Stimulated activated CD8-positive, alpha-beta memory T cell treated with anti-CD3 and anti-CD28 coated beads, Interleukin-2, amount 100 ng/mL, for 1 hour (primary cell): ENCODE measurements around the gene ANKRD52.
"Not testable (repeated sequence)": the region's sequence is repeated elsewhere in the genome, so short reads cannot be mapped to it uniquely, and the experiment has no call there.

ENCODE experiments used
- DNase-seq, 2 donors: peaks; one replicate each; pipeline ENCODE4 v3.0.0-alpha.2; 2020; ENCODE audit warnings: low read depth in 2 of 2

The ANKRD52 gene

DNA sequence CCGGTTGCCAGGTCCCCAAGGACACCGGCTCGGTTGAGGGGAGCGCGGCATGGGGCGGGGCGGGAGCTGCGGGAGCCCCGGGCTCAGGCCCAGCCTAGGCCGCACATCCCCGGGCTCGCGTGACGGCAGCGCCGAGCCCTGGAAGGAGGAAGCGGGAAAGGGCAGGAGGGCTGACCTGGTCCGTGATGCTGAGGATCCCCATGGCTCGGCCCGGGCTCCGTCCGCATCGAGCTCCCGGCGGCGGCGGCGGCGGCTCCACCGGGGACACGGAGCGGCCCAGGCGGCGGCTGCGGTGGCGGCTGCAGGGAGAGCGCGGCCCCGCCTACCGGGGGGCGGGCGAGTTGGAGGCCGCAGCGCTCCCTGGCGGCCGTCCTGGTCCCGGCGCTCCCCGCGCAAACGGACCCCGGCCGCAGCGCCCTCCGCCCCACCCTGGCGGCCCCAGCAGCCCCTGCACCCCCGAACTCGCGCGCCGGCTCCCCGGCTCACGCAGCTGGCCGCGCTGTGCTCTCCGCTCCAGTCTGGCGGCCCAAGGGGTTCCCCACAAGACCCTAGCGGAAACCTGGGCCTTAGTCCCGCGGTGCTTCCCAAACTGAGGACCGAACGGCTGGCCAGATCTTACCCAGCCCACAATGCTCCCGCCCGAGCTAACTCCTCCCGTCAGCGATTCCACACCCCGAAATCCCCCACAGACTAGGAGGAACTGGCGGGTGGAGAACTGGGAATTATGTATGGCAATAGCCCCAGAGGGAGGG is at the start of gene ANKRD52:
TSS of gene ANKRD52 (minus strand) at position 317 of the 752 bp plus-strand sequence. CDS start at position 202, 115 bp downstream.
- DNase-seq, result peak; percentile 55 to 62

DNA sequence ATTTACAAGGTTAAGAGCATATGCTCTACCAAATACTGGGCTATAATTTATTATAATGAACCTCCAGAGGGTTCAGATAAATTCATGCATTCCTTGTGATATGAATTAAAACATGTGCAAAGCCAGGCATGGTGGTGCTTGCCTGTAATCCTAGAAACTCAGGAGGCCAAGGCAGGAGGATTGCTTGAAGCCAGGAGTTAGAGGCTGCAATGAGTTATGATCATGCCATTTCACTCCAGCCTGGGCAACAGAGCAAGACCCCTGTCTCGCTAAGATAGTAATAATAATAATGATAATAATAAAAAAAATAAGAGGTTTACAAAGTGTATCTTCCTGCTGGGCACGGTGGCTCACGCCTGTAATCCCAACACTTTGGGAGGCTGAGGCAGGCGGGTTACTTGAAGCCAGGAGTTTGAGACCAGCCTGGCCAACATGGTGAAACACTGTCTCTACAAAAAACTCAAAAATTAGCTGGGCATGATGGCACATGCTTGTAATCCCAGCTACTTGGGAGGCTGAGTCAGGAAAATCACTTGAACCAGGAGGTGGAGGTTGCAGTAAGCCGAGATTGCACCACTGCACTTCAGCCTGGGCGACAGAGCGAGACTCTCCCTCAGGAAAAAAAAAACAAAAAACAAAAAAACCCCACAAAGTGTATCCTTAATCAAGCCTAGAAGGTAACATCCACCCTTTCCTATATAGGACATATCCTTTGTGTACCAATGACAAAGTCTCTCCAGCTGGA is 49.2 kb upstream of the ANKRD52 start:
- DNase-seq, result no peak

DNA sequence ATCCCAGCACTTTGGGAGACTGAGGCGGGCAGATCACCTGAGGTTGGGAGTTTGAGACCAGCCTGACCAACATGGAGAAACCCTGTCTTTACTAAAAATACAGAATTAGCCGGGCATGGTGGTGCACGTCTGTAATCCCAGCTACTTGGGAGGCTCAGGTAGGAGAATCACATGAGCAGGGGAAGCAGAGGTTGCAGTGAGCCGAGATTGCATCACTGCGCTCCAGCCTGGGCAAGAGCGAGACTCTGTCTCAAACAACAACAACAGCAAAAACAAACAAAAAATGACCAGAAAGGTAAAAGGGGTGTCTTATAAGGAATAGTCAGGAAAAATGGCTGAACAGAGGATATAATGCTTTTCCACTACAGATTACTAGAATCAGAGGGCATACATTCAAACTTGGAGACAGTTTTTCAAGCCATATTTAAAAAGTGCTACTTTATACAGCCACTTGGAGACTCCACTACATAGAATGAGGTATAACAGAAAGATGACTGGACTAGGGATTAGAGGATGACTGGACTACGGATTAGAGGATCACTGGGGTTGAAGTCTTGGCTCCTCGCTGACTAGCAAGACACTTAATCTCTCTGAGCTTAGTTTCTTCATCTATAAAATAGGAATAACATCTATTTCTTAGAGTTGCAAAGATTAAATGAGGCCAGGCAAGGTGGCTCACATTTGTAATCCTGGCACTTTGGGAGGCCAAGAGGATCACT is 46.8 kb upstream of the ANKRD52 start:
- no peak for DNase-seq

DNA sequence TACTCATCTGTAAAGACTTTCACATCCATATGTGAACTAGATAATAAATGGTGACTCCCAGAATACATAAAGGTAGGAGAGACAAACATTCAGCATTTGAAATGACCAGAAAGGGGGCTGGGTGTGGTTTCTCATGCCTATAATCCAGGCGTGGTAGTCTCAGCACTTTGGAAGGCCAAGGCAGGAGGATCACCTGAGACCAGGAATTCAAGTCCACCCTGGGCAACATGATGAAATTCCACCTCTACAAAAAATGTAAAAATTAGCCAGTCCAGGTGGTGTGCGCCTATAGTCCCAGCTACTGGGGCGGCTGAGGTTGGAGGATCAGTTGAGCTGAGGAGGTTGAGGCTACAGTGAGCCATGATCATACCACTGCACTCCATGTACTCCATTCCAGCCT is 46.1 kb upstream of the ANKRD52 start:
- DNase-seq, result no peak

DNA sequence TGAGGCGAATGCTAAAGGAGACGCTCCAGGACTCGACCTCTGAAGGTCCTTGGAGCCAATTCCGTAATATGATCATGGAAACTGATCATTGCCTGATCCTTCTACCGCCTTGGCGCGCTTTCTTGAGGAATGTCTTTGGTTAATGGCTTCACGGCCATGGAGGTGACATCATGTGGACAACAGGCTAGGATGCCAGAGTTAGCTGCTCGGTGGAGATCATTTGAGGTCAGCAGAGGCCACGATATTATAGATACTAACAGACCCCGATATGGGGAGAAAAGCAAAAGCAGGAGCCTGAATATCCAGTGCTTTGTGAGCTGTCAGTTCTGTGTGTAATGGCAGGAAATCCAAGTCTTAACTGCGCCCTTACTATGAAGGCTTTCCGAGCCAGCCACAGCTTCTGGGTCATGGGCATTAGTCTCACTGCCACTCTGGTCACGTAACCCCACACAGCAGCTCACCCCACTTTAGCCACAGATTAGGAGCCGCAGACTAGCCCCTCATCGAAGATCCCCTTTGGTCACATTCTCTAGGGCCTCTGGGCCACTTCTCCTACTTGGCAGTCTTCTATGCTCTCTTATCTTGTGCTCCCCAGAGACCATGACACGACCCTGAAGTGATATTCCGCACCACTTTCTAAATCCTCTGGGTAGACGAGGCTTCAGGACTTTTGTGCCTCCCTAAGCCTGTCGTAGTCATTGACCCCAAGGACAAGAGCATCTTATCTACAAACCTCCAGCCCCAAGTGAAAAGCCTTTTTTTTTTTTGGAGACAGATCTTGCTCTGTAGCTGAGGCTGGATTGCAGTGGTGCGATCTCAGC is 42.7 kb upstream of the ANKRD52 start:
- DNase-seq, result no peak

DNA sequence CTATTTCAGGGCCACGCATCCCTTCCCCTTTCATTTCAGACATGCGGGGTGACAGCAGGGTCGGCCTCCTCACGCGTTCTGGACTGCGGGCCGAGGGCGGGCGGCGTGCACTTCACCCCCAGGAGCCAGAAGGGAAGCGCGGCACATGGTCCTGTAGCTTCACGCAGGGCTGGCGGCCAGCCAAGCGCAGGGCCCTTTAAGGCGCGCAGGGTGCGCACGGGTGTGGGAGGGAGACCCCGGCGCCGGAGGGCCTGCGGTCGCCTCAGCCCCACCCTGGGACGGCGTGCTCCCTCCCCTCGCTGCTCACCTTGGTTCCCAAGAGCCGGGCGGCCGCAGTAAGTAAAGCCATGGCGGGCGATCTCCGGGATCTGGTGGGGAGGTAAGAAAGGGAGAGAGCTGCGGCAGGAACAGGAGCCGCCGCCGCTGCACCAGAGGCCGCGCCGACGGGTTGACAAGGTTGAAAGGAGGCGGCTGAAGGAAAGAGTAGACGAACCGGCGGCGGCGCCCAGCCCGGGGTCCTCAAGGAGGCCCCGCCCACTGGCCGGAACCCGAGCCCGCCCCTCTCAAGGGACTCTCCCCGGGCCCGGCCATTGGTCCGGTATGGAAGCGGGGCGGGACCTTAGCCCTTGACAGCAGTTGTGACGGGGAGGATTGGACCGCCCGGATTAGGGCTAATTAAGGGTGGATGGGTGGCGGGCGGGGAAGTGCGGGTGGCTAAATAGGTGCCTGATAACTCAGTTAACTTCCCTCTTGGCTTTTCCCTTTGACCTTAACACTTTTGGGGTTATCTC is 41.9 kb upstream of the ANKRD52 start, which contains the start of gene CS:
TSS of gene CS (minus strand) at position 478 of the 791 bp plus-strand sequence. CDS start at position 349, 129 bp downstream.
- DNase-seq, result peak; percentile 94 to 97

DNA sequence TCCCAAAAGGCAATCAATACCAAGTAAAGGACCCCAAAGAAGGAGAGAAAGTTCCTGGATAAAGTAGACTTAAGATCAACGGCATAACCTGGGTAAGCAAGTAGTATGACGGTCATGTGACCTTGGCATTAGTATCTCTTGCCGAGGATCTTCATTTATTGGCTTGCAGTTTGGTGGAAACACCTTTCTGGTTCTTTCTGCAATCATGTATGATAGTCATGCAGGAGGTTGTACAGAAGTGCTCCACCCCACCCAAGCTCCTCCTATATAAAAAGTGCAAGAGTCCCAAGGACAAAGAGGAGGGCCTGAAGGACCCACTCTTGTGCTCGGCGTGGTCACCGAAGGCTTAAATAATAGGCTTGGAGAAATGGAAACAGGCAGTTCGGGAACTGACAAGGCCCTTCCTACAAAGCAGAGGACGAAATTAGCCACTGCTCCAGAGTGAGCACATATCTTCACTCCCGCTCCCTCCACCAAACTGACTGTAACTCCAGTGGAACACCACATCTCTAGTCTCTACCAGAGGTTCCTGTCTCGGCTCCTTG is 41.2 kb upstream of the ANKRD52 start:
- DNase-seq, result no peak

DNA sequence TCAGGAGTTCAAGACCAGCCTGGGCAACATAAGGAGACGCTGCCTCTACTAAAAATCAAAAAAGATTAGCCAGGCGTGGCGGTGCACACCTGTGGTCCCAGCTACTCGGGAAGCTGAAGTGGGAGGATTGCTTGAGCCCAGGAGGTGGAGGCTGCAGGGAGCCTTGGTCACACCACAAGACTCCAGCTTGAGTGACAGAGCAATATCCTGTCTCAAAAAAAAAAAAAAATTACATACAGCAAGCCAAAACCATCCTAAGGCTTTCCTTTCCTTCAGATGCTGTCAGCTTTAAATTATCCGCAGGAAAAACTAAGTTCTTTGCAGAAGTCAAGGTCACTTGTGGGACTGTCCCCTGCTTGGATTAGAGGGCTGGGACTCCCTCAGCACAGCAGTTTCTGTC is 40.6 kb upstream of the ANKRD52 start:
- no peak for DNase-seq

DNA sequence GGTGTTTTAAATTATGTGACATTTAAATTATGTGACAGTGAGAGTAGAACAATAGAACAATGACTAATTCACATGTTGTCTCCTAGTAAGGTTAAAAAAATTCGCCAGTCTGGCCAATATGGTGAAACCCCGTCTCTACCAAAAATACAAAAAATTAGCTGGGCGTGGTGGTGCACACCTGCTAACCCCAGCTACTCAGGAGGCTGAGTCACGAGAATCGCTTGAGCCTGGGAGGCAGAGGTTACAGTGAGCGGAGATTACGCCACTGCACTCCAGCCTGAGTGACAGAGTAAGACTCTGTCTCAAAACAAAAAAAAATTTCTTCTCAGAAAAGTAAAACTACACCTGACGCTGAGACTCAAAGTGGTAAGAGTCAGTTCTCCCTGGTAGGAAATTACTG is 39.2 kb upstream of the ANKRD52 start:
- DNase-seq, result no peak

DNA sequence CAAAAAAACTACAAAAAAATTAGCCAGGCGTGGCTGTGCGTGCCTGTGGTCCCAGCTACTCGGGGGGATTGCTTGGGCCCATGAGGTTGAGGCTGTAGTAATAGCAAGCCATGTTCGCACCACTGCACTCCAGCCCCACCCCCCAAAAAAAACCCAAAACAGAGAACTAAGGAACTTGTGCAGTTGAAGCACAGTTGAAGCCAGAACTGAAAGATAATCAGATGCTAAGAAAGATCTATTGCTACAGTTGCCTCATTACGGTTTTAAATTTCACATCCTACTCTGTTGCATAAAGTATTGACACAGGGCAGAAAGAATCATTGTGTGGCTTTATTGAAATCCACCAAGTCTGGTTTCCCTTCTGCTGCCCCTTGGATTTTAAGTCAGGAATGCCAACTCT is 38.1 kb upstream of the ANKRD52 start:
- DNase-seq, result no peak

DNA sequence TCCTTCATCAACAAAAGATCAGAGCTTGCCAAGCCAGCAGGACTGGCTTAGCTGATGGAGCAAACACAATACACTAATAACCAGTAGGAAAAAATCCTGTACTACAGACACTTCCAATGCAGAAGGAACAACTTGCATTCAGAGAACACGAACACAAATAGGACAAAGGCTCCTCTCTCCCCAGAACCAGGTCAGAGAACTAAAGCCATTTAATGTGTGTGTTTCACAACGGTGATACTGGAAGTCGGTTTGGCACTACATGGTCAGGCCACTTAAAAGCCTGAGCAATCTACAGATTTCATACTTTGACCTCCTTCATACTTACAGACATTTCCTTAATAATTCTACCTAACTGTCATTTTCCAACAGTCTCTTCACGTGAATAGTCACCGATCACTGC is 35.6 kb upstream of the ANKRD52 start:
- no peak for DNase-seq

DNA sequence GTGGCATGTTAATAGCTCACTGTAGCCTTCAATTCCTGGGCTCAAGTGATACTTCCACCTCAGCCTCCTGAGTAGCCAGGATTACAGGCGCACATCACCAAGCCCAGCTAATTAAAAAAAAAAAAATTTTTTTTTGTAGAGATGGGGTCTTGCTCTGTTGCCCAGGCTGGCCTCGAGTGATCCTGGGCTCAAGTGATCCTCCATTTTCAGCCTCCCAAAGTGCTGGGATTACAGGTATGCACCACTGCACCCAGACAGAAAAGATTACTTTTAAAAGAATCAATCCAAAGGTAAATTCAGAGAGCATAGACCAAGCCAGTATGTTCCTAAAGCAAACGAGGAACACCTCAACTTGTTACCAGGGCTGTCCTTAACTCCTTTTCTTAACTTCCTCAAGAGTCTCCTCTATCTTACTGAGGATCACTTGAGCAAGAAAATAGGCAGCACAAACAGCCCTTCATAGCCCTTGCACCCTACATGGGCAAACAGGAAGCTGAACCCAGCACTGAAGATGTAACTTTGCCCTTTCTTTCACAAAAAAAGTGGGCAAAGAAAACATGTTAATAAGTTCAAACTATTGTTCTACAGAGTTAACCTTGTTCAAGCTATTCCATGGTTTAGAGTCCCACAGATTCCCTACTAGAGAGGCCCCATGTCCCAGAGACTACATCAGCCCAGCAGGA is 30.7 kb upstream of the ANKRD52 start:
- no peak for DNase-seq

DNA sequence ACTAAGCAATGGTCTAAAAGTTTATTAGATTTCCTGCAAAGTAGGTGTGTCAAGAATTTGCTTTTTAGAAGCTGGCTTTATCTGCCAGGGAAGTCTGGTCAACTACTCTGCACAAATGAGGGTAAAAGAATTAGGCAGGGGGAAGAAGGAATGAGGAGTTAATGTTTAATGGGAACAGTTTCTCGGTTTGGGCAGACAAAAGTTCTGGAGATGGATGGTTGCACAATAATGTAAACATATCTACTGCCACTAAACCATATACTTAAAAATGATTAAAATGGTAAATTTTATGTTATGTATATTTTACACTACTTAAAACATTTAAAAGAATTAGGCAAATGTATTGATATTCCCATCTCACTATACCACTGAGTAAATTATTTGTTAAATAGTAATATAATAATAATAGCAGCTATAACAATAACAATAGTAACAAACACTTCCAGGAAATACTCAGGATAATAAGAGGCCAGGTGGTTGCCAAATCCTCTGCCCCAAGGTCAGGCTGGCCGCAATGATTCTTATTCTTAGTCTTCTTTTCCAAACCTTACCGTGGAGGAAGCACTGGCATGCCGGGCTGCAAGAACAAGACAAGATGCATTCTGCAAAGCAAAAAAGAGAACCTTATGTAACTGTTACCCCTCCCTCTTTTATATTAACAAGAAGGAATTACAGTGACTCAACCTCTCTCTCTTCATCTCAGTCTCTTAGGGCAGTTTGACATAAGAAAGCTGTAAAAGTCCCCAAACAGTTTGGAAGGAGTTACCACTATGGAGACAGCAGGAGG is 28.1 kb upstream of the ANKRD52 start:
- no peak for DNase-seq

DNA sequence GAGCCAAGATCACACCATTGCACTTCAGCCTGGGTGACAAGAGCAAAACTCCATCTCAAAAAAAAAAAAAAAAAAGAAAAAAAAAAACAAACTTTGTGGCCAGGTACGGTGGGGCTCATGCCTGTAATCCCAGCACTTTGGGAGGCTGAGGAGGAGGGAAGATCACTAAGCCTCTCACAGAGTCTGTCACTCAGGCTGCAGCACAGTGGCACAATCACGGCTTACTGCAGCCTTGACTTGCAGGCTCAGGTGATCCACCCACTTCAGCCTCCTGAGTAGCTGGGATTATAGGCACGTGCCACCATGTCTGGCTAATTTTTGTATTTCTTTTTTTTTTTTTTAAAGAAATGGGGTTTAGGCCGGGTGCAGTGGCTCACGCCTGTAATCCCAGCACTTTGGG is 26.1 kb upstream of the ANKRD52 start:
- DNase-seq, result not testable (repeated sequence)

DNA sequence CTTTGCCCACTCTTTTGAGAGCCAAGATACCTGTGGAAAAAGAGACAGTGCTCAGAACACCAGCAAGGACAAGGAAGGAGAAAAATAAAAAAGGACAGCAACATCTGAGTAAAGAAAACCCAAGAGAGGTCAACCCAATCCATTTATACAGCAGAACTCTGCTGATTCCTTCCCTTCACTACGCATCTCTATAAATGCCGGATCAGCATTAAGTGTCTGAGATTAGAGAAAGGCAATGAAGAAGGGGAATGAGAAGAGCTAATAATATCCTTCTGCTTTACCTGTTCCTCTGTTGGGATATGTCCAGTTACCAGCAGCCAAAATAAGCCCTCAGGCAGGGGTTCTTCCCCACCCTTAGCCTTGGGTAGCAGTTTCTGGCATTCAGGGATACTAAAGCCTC is 24.4 kb upstream of the ANKRD52 start:
- no peak for DNase-seq

DNA sequence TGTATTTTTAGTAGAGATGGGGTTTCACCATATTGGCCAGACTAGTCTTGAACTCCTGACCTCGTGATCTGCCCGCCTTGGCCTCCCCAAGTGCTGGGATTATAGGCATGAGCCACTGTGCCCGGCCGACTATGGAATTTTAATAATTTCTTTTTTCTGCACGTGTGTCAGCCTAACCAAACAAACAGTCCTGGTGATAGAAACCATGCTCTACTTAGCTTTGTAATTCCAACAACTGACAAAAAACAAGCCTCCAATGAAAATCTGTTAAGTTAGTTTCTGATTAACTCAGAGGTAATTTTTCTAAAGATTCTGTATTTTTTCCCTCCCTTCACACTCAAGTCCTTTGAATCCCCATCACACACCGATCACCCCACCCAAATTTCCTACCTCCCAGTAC is 23.8 kb upstream of the ANKRD52 start:
- no peak for DNase-seq

DNA sequence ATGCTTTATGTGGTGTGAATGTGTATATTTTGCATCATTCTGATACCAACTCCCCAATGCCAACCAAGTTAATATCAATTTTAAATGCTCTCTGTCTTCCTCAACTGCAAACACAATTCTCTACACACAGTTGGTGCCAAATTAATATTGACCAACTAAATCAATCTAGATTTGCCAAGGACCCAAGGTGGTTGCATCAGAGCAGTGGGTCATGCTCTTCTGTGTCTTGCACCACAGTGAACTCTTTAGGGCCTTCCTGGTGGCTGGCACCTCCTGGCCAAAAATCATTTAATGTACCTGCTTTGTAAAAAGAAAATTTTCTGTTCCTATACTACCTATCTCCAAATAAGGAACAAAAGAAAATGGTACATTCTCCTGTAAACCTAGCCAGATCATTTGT is 22.7 kb upstream of the ANKRD52 start:
- no peak for DNase-seq

DNA sequence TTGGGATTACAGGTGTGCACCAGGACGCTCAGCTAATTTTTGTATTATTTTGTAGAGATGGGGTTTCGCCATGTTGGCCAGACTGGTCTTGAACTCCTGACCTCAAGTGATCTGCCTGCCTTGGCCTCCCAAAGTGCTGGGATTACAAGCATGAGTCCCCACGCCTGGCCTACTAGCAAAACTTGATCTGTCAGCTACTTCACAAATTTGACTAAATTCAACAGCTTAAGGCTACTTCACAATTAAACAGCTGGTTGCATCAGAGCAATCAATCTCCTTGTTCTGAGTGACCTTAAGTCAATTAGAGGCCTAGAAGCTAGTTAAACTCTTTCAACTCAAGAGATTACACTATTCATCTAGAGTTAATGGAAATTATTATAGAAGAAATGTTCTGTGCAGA is 20.7 kb upstream of the ANKRD52 start:
- DNase-seq, result no peak

DNA sequence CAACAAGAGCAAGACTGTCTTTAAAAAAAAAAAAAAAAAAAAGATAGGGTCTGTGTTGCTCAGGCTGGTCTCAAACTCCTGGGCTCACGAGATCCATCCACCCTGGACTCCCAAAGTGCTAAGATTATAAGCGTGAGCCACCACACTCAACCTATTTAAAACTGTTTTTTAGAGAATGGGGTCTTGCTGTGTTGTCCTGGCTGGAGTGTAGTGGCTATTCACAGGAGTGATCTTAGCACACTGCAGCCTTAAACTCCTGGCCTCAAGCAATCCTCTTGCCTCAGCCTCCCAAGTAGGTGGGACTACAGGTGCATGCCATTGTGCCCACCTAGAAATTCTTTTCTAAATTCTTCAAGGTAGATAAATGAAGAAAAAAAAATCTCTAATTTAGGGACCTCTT is 16.1 kb upstream of the ANKRD52 start:
- DNase-seq, result no peak
